Mesendoderm (in vitro differentiated cells): ENCODE data around the gene LRRC15.

ENCODE experiments used
- DNase-seq: peaks from one replicate; pipeline ENCODE4 v3.0.0; 2013
- H2AK5ac ChIP-seq: 2 replicates; pipeline ENCODE4 v1.6.1; 2013; ENCODE audit warnings: low read length, inconsistent platforms
- H2BK120ac ChIP-seq: 2 replicates; pipeline ENCODE4 v1.6.1; 2013; ENCODE audit warnings: low read depth, mild to moderate bottlenecking, low read length, moderate library complexity, mixed read lengths
- H2BK15ac ChIP-seq: replicated peaks from 2 replicates; pipeline ENCODE4 v1.6.1; 2013; ENCODE audit warnings: low read depth, mild to moderate bottlenecking, moderate library complexity
- H2BK5ac ChIP-seq: 2 replicates; pipeline ENCODE4 v1.6.1; 2013; ENCODE audit warnings: low read length, inconsistent platforms
- H3K18ac ChIP-seq: 2 replicates; pipeline ENCODE4 v1.6.1; 2013; ENCODE audit warnings: mild to moderate bottlenecking, low read length, mixed read lengths
- H3K23ac ChIP-seq: one replicate; pipeline ENCODE4 v1.6.1; 2013; ENCODE audit warnings: low read length
- H3K27ac ChIP-seq: 2 replicates; pipeline ENCODE4 v1.5.1; 2013; ENCODE audit warnings: low read depth, mild to moderate bottlenecking, inconsistent platforms, low read length, moderate library complexity
- H3K27me3 ChIP-seq: 2 replicates; pipeline ENCODE4 v1.6.1; 2013; ENCODE audit warnings: low read length, control low read depth, mild to moderate bottlenecking, inconsistent platforms; ENCODE audit not compliant: insufficient read depth, poor library complexity
- H3K36me3 ChIP-seq: 2 replicates; pipeline ENCODE4 v1.6.1; 2013; ENCODE audit warnings: low read length, inconsistent platforms; ENCODE audit not compliant: control insufficient read depth, insufficient read depth
- H3K4ac ChIP-seq: one replicate; pipeline ENCODE4 v1.6.1; 2013; ENCODE audit warnings: low read depth, mild to moderate bottlenecking, low read length, moderate library complexity
- H3K4me1 ChIP-seq: 2 replicates; pipeline ENCODE4 v1.6.1; 2013; ENCODE audit warnings: low read depth, low read length, inconsistent platforms; ENCODE audit not compliant: control insufficient read depth
- H3K4me2 ChIP-seq: 2 replicates; pipeline ENCODE4 v1.6.1; 2013; ENCODE audit warnings: low read length
- H3K4me3 ChIP-seq: 2 replicates; pipeline ENCODE4 v1.5.1; 2013; ENCODE audit warnings: mild to moderate bottlenecking, low read length
- H3K56ac ChIP-seq: one replicate; pipeline ENCODE4 v1.6.1; 2013; ENCODE audit warnings: low read length
- H3K79me1 ChIP-seq: 2 replicates; pipeline ENCODE4 v1.6.1; 2013; ENCODE audit warnings: low read length, inconsistent platforms
- H3K79me2 ChIP-seq: 2 replicates; pipeline ENCODE4 v1.6.1; 2013; ENCODE audit warnings: mild to moderate bottlenecking, low read length; ENCODE audit not compliant: control insufficient read depth, insufficient read depth
- H3K9ac ChIP-seq: 2 replicates; pipeline ENCODE4 v1.6.1; 2013; ENCODE audit warnings: low read length, inconsistent platforms
- H4K5ac ChIP-seq: one replicate; pipeline ENCODE4 v1.6.1; 2013; ENCODE audit warnings: low read length
- H4K8ac ChIP-seq: one replicate; pipeline ENCODE4 v1.6.1; 2013; ENCODE audit warnings: low read depth, mild to moderate bottlenecking, control low read depth, low read length, moderate library complexity
- WGBS: extraction: QIAGEN DNeasy Blood & Tissue Kit; methylation state at CpG from one replicate; pipeline ENCODE4 v1.1.7; 2013; ENCODE audit warnings: low lambda C conversion rate, missing lambda C conversion rate; ENCODE audit not compliant: insufficient coverage; ENCODE audit errors: extremely low coverage; 5-methylcytosine and 5-hydroxymethylcytosine counted together

The LRRC15 gene

GRCh38 chr3:194401868-194402329 is 32.4 kb upstream of the LRRC15 start:
- H2AK5ac ChIP-seq: no peak overlapping the region
- no peak for DNase-seq
- no peak overlapping the region for H2BK5ac ChIP-seq
- no peak overlapping the region for H3K23ac ChIP-seq
- H2BK15ac ChIP-seq: no peak overlapping the region
- no peak overlapping the region for H2BK120ac ChIP-seq
- H3K79me2 ChIP-seq: no peaks in the 10 kb centered on the region
- H3K4me1 ChIP-seq: no peaks in the 10 kb centered on the region
- no CpG with 5 or more reads among the region's 8 CpGs for WGBS
- H3K9ac ChIP-seq: no peak overlapping the region
- H4K8ac ChIP-seq: no peak overlapping the region
- H3K4me3 ChIP-seq: no peak overlapping the region
- no peak overlapping the region for H3K27ac ChIP-seq
- no peak overlapping the region for H3K56ac ChIP-seq
- peaks cover 7% of the 10 kb centered on the region for H3K27me3 ChIP-seq
- H3K4ac ChIP-seq: no peak overlapping the region
- H3K18ac ChIP-seq: no peak overlapping the region
- H3K36me3 ChIP-seq: no peaks in the 10 kb centered on the region
- H3K79me1 ChIP-seq: no peaks in the 10 kb centered on the region
- H4K5ac ChIP-seq: no peak overlapping the region
- H3K4me2 ChIP-seq: no peak overlapping the region

GRCh38 chr3:194401346-194401745 is 31.8 kb upstream of the LRRC15 start:
- no peak for DNase-seq
- WGBS: no CpG with 5 or more reads among the region's 9 CpGs
- H3K27ac ChIP-seq: no peak overlapping the region

GRCh38 chr3:194399874-194400411 is 30.4 kb upstream of the LRRC15 start:
- peaks cover 7% of the 10 kb centered on the region for H3K27me3 ChIP-seq
- no peak overlapping the region for H3K56ac ChIP-seq
- H3K4me3 ChIP-seq: no peak overlapping the region
- WGBS: no CpG with 5 or more reads among the region's 15 CpGs
- no peak overlapping the region for H2AK5ac ChIP-seq
- no peak overlapping the region for H2BK15ac ChIP-seq
- H3K4me1 ChIP-seq: peaks cover 2% of the 10 kb centered on the region
- no peaks in the 10 kb centered on the region for H3K79me1 ChIP-seq
- no peak overlapping the region for H3K9ac ChIP-seq
- no peak overlapping the region for H4K8ac ChIP-seq
- no peak overlapping the region for H2BK5ac ChIP-seq
- H3K79me2 ChIP-seq: no peaks in the 10 kb centered on the region
- no peak overlapping the region for H2BK120ac ChIP-seq
- no peak overlapping the region for H3K18ac ChIP-seq
- no peaks in the 10 kb centered on the region for H3K36me3 ChIP-seq
- H3K27ac ChIP-seq: no peak overlapping the region
- no peak overlapping the region for H3K4me2 ChIP-seq
- no peak overlapping the region for H4K5ac ChIP-seq
- no peak for DNase-seq
- H3K4ac ChIP-seq: no peak overlapping the region
- no peak overlapping the region for H3K23ac ChIP-seq

More at GRCh38 chr3:194401346-194401745, 31.8 kb upstream of the LRRC15 start:
- H3K79me2 ChIP-seq: no peaks in the 10 kb centered on the region
- no peak overlapping the region for H2BK5ac ChIP-seq
- no peak overlapping the region for H3K4ac ChIP-seq
- H3K9ac ChIP-seq: no peak overlapping the region
- no peak overlapping the region for H4K5ac ChIP-seq
- no peak overlapping the region for H3K18ac ChIP-seq
- H3K23ac ChIP-seq: no peak overlapping the region
- H3K4me1 ChIP-seq: no peaks in the 10 kb centered on the region
- no peaks in the 10 kb centered on the region for H3K36me3 ChIP-seq
- no peak overlapping the region for H3K4me2 ChIP-seq
- H2BK120ac ChIP-seq: no peak overlapping the region
- H2BK15ac ChIP-seq: no peak overlapping the region
- H3K56ac ChIP-seq: no peak overlapping the region
- H3K4me3 ChIP-seq: no peak overlapping the region
- no peak overlapping the region for H4K8ac ChIP-seq
- peaks cover 7% of the 10 kb centered on the region for H3K27me3 ChIP-seq
- H2AK5ac ChIP-seq: no peak overlapping the region
- no peaks in the 10 kb centered on the region for H3K79me1 ChIP-seq

DNA sequence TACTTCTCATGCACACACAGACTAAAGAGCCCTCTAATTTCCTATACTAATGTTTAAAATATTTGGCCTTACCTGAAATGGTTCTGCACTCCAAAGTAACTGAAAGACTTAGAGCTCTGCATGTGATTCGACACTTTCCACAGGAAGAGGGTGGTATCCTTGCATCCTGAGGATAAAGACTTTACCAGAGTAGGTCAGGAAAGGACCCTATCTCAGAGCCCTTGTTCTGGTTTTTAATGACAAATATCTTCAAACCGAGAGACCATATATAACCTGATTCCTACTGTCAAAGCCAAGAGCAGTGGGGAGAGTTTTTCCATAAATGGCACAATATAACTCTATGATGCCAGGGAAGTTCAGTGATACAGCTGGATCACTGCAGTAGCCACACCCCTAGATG is 29.6 kb upstream of the LRRC15 start, which contains the start of gene GP5:
Gene GP5 (minus strand): TSS at position 101 of the 400 bp plus-strand sequence. CDS start 984 bp downstream, outside the sequence.
- Histone ChIP-seq H3K4me1 (peaks cover 2% of the 10 kb centered on the region), H2BK120ac (no peak within 1 kb of the TSS), H4K5ac (no peak within 1 kb of the TSS), H3K27me3 (peaks cover 7% of the 10 kb centered on the region), H3K79me2 (no peaks in the 10 kb centered on the region), H3K4me3 (no peak within 1 kb of the TSS), H3K18ac (no peak within 1 kb of the TSS), H3K23ac (no peak within 1 kb of the TSS), H4K8ac (no peak within 1 kb of the TSS), H2BK15ac (no peak within 1 kb of the TSS), H3K4me2 (no peak within 1 kb of the TSS), H3K4ac (no peak within 1 kb of the TSS), H3K79me1 (no peaks in the 10 kb centered on the region), H3K56ac (peak within 1 kb of the TSS; percentile 31), H3K27ac (no peak within 1 kb of the TSS), H2AK5ac (no peak within 1 kb of the TSS), H3K9ac (no peak within 1 kb of the TSS), H3K36me3 (no peaks in the 10 kb centered on the region), H2BK5ac (no peak within 1 kb of the TSS)
- no CpG with 5 or more reads among the region's 2 CpGs for WGBS
- DNase-seq: no peak

DNA sequence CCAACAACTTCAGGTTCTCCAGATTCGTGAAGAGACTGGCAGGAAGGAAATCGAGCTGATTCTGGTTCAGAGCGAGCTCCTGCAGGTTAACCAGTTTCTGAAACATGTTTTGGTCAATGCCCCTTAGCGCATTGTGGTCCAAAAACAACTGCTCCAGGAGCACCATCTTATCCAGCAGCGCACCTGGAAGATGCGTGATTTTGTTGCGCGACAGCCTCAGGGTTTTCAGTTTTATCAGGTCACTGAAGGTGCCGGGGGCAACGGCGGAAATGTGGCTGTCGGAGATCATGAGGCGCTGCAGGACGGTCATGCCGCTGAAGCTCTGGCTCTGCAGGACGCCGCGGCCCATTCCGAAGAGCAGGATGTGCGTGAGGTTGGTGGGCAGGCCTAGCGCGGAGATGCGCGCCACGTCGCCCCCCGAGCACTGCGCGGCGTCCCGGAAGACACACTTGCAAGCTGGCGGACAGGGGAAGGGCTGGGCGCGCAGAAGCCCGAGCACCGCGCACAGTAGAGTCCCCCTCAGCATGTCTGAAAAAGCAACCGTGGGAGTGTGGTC is 28.3 kb upstream of the LRRC15 start:
- H2AK5ac ChIP-seq: no peak overlapping the region
- H3K18ac ChIP-seq: no peak overlapping the region
- H4K8ac ChIP-seq: no peak overlapping the region
- H4K5ac ChIP-seq: no peak overlapping the region
- H3K4me3 ChIP-seq: no peak overlapping the region
- WGBS: no CpG with 5 or more reads among the region's 38 CpGs
- no peaks in the 10 kb centered on the region for H3K79me2 ChIP-seq
- no peak for DNase-seq
- no peak overlapping the region for H3K4ac ChIP-seq
- H3K9ac ChIP-seq: no peak overlapping the region
- H3K4me2 ChIP-seq: peak overlapping the region; percentile 37
- H3K4me1 ChIP-seq: peaks cover 2% of the 10 kb centered on the region
- H2BK5ac ChIP-seq: no peak overlapping the region
- no peak overlapping the region for H3K27ac ChIP-seq
- peaks cover 7% of the 10 kb centered on the region for H3K27me3 ChIP-seq
- H3K56ac ChIP-seq: peak overlapping the region; percentile 31
- H3K36me3 ChIP-seq: no peaks in the 10 kb centered on the region
- H3K79me1 ChIP-seq: no peaks in the 10 kb centered on the region
- H2BK120ac ChIP-seq: no peak overlapping the region
- H3K23ac ChIP-seq: no peak overlapping the region
- H2BK15ac ChIP-seq: no peak overlapping the region
